ENCODE results near the gene LIMD2. TPM values are rescaled to one million over a fixed set of nuclear protein-coding genes. Genes with fewer than 3 reads are reported as not detected.
A peak's percentile ranks its signal among the peaks of the same experiment; 100 is the strongest.

Gene LIMD2
- total RNA-seq, 2 experiments from 2014 or later, result 711 to 727 TPM

DNA sequence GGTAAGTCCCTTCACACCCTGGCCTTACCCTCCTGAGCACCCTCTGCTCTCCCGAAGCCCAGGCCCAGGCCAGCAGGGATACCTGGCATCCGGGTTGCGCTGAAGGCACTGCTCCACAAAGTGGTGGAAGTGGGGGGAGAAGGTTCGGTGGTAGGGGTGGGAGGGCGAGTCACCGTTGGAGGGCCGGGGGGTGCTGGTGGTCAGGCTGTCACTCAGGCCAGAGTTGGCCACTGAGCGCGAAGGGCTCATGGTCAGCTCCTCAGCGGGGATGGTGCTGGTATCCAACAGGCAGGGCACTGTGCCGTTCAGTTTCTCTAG is 4.3 kb upstream of the LIMD2 start:
- Mint-ChIP-seq H3K36me3 (ENCODE audit: low read depth) (peaks cover 48% of the 10 kb centered on the region), H3K4me1 (ENCODE audit: low read depth) (peaks cover 80% of the 10 kb centered on the region), H3K9me3 (no peaks in the 10 kb centered on the region), H3K4me3 (peak overlapping the region; percentile 97), H3K27me3 (no peaks in the 10 kb centered on the region), H3K27ac (peak overlapping the region; percentile 100)
- Histone ChIP-seq H3K4me3 (ENCODE audit: low read length) (no peak overlapping the region), H3K4me1 (ENCODE audit: insufficient read depth, low read length) (peaks cover 88% of the 10 kb centered on the region), H3K36me3 (ENCODE audit: insufficient read depth, low read length) (peaks cover 11% of the 10 kb centered on the region), H3K9me3 (ENCODE audit: control insufficient read depth in 1 of 2, insufficient read depth in 1 of 2, low read length in 2 of 2) (no peaks in the 10 kb centered on the region), H3K27me3 (ENCODE audit: control insufficient read depth in 1 of 2, insufficient read depth in 2 of 2, low read length in 2 of 2) (no peaks in the 10 kb centered on the region), H3K27ac (ENCODE audit: low read depth in 1 of 2, low read length in 2 of 2) (peak overlapping the region in 1 of 2 donors; percentile 89)
- ChIA-PET POLR2A (interaction anchor here (0.7 to 18.5 kb wide), 5 partner anchors 5 to 83 kb away, joined by 3 to 844 read pairs (median 276); partner anchors contain the start of genes CCDC47, DDX42 and LIMD2), CTCF (no interaction called here)
- TF ChIP-seq, protein P1, sequence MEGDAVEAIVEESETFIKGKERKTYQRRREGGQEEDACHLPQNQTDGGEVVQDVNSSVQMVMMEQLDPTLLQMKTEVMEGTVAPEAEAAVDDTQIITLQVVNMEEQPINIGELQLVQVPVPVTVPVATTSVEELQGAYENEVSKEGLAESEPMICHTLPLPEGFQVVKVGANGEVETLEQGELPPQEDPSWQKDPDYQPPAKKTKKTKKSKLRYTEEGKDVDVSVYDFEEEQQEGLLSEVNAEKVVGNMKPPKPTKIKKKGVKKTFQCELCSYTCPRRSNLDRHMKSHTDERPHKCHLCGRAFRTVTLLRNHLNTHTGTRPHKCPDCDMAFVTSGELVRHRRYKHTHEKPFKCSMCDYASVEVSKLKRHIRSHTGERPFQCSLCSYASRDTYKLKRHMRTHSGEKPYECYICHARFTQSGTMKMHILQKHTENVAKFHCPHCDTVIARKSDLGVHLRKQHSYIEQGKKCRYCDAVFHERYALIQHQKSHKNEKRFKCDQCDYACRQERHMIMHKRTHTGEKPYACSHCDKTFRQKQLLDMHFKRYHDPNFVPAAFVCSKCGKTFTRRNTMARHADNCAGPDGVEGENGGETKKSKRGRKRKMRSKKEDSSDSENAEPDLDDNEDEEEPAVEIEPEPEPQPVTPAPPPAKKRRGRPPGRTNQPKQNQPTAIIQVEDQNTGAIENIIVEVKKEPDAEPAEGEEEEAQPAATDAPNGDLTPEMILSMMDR (IDR thresholded peaks at IDR 0.05), result no peak
- DNase-seq (no peak), ATAC-seq (ENCODE audit: poor library complexity) (no peak)
- intact Hi-C loops (cut with DNase I, micrococcal nuclease), result loop anchor here in 1 of 2 experiments (5.0 kb wide), 1 partner anchor 803 kb away; the partner anchor contains the start of genes CEP95 and DDX5

DNA sequence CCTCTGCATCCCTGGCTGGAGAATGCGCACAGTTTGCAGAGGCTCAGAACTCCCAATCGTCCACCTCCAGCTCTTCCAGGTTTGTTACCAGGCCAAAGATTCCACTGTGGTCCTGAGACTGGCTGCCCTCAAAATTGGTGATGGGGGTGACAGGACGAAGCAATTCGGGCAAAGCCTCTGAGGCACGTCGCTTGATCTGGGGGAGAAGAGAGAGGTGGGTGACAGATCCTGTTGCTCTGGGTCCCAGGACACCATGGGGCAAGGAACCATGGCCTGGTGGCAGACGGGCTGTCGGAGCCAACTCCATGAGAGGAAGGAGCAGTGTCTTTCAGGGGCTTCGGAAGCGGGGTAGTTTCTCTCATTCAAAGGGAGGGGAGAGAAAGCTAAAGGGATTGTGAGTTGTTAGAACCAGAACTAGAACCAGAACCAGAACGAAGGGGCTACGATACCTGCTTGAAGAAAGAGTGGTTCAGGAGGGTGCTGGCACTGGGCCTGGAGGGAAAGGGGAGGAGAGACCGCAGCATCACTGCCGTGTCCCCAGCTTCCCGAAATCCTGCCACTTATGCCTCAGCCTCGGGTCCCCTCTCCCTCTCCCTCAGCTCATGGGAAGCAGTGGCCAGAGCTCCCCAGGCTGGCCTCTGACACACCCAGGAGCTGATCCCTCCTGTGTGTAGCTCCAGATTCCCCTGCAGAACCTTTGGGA is 3.8 kb upstream of the LIMD2 start:
- DNase-seq, result no peak
- intact Hi-C loops (cut with DNase I, micrococcal nuclease), result loop anchor here in 1 of 2 experiments (2.0 to 5.0 kb wide), 2 partner anchors 69 to 804 kb away; partner anchors contain the start of genes CCDC47, CEP95 and DDX5
- Mint-ChIP-seq H3K4me1 (ENCODE audit: low read depth) (peaks cover 75% of the 10 kb centered on the region), H3K27me3 (no peaks in the 10 kb centered on the region), H3K9me3 (no peaks in the 10 kb centered on the region), H3K27ac (peak overlapping the region; percentile 100), H3K36me3 (ENCODE audit: low read depth) (peaks cover 51% of the 10 kb centered on the region), H3K4me3 (peak overlapping the region; percentile 97)
- no peak for ATAC-seq (ENCODE audit: poor library complexity)
- no peaks in the 10 kb centered on the region for H3K27me3 ChIP-seq (ENCODE audit: control insufficient read depth in 1 of 2, insufficient read depth in 2 of 2, low read length in 2 of 2)
- ChIA-PET POLR2A (interaction anchor here (0.7 to 18.5 kb wide), 9 partner anchors 6 to 316 kb away, joined by 3 to 844 read pairs (median 14); partner anchors contain the start of genes CCDC47, DDX42, ICAM2 and LIMD2), CTCF (no interaction called here)
- peaks cover 16% of the 10 kb centered on the region for H3K36me3 ChIP-seq (ENCODE audit: insufficient read depth, low read length)
- H3K9me3 ChIP-seq (ENCODE audit: control insufficient read depth in 1 of 2, insufficient read depth in 1 of 2, low read length in 2 of 2), result no peaks in the 10 kb centered on the region
- peak overlapping the region; percentile 90 for H3K4me3 ChIP-seq (ENCODE audit: low read length)
- peak overlapping the region in 1 of 2 donors; percentile 89 for H3K27ac ChIP-seq (ENCODE audit: low read depth in 1 of 2, low read length in 2 of 2)
- TF ChIP-seq, protein P1 (IDR thresholded peaks at IDR 0.05), result no peak
- H3K4me1 ChIP-seq (ENCODE audit: insufficient read depth, low read length), result peaks cover 82% of the 10 kb centered on the region

DNA sequence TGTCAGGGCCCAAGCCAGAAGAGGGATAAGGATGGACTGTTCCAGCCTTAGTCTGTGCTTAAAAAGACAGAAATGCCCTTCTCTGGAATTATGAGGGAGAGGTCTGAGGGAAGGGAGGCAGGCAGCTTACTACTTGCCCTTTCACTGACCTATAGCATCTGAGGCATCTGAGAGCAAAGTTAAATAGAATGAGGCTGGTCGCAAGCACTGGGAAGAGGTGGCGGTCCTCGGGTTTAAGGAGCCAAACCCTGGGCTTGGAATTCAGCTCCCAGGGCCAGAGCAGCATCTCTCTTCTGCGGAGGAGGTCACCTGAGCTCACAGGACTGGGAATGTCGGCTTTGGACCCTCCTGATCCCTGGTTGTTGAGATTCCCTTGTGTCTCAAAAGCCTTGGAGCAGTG is 3.1 kb upstream of the LIMD2 start:
- peaks cover 58% of the 10 kb centered on the region for H3K36me3 Mint-ChIP-seq (ENCODE audit: low read depth)
- CTCF ChIA-PET, result interaction anchor here (0.6 to 1.3 kb wide), 3 partner anchors 36 to 71 kb away, joined by 3 to 5 read pairs (median 4); partner anchors contain the start of genes CCDC47, DDX42 and STRADA
- H3K27me3 ChIP-seq (ENCODE audit: control insufficient read depth in 1 of 2, insufficient read depth in 2 of 2, low read length in 2 of 2), result no peaks in the 10 kb centered on the region
- DNase-seq (no peak), ATAC-seq (ENCODE audit: poor library complexity) (no peak)
- peaks cover 23% of the 10 kb centered on the region for H3K36me3 ChIP-seq (ENCODE audit: insufficient read depth, low read length)
- H3K4me1 ChIP-seq (ENCODE audit: insufficient read depth, low read length), result peaks cover 80% of the 10 kb centered on the region
- H3K4me1 Mint-ChIP-seq (ENCODE audit: low read depth), result peaks cover 70% of the 10 kb centered on the region
- H3K27me3 Mint-ChIP-seq, result peaks cover 2% of the 10 kb centered on the region
- no peaks in the 10 kb centered on the region for H3K9me3 Mint-ChIP-seq
- H3K4me3 ChIP-seq (ENCODE audit: low read length), result peak overlapping the region; percentile 90
- peak overlapping the region; percentile 100 for H3K27ac Mint-ChIP-seq
- H3K9me3 ChIP-seq (ENCODE audit: control insufficient read depth in 1 of 2, insufficient read depth in 1 of 2, low read length in 2 of 2), result no peaks in the 10 kb centered on the region
- POLR2A ChIA-PET, result interaction anchor here (0.9 to 18.5 kb wide), 17 partner anchors 5 to 803 kb away, joined by 3 to 844 read pairs (median 5); partner anchors contain the start of genes CCDC47, CEP95, DDX42 and DDX5
- peak overlapping the region; percentile 55 to 89 for H3K27ac ChIP-seq (ENCODE audit: low read depth in 1 of 2, low read length in 2 of 2)
- intact Hi-C loops (cut with DNase I, micrococcal nuclease), result loop anchor here in 1 of 2 experiments (2.0 to 5.0 kb wide), 2 partner anchors 70 to 804 kb away; partner anchors contain the start of genes CCDC47, CEP95 and DDX5
- peak overlapping the region; percentile 97 for H3K4me3 Mint-ChIP-seq
- TF ChIP-seq, protein P1 (IDR thresholded peaks at IDR 0.05), result no peak
